GM19193 (cell line): ENCODE results near the gene DDIAS.

Experiments used
- POLR2A ChIP-seq: IDR thresholded peaks from 4 replicates; pipeline ENCODE4 v1.6.1; 2011; ENCODE audit not compliant: insufficient read depth, insufficient read length; ENCODE audit errors: extremely low read depth

DDIAS gene

DNA sequence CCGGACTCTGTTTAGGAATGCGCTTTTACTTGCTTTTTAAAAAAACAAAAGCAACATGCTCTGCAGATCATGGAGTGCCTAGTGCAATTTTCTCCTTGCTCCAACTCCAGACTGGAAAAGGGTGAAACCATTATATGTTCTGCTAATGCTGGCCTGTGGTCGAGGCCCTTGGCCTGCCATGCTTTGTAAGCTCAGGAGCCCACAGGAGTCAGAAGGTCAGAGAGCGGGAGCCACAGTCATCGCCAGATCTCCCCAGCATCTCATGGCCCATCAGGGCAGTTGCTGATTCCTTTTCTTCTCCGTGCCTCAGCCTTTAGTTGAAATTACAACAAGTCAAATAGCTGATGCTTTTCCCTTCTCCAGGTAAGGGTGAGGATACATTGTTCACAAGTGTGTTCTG, 80.3 kb downstream of the DDIAS start:
- TF ChIP-seq POLR2A = no peak
